HepG2 (cell line): ENCODE measurements around the gene EPN3. TPM values are rescaled to one million over a fixed set of nuclear protein-coding genes. Genes with fewer than 3 reads are reported as not detected.

Experiments used
- ARNT2 ChIP-seq: sonication (generic); formaldehyde crosslinking; IDR thresholded peaks from 2 replicates; pipeline ENCODE4 v1.8.0; 2022; ENCODE audit warnings: mild to moderate bottlenecking, low read depth, missing genetic modification reagents, moderate library complexity
- ATF1 ChIP-seq: IDR thresholded peaks from 2 replicates; pipeline ENCODE4 v1.6.1; 2016; ENCODE audit warnings: mild to moderate bottlenecking, control low read depth
- GFI1 ChIP-seq: sonication (generic); formaldehyde crosslinking; IDR thresholded peaks from 2 replicates; pipeline ENCODE4 v1.5.0; 2020; ENCODE audit warnings: missing genetic modification reagents, mild to moderate bottlenecking, borderline replicate concordance
- NR2F6 ChIP-seq, 2 experiments: IDR thresholded peaks; 2 replicates each; pipeline ENCODE4 v1.6.1; 2016; ENCODE audit warnings: antibody characterized with exemption in 1 of 2, mild to moderate bottlenecking in 1 of 2
- ZNF121 ChIP-seq: sonication (generic); formaldehyde crosslinking; IDR thresholded peaks from 2 replicates; pipeline ENCODE4 v1.5.0; 2020; ENCODE audit warnings: mild to moderate bottlenecking, missing genetic modification reagents
- ZNF230 ChIP-seq: sonication (generic); formaldehyde crosslinking; IDR thresholded peaks from 2 replicates; pipeline ENCODE4 v1.4.0; 2020; ENCODE audit warnings: mild to moderate bottlenecking, missing genetic modification reagents
- ZSCAN29 ChIP-seq: sonication (generic); formaldehyde crosslinking; conservative IDR thresholded peaks from 2 replicates; pipeline ENCODE4 v1.4.0; 2020; ENCODE audit warnings: mild to moderate bottlenecking, missing genetic modification reagents
- polyA plus RNA-seq, 8 experiments: library from polyadenylated mRNA; depleted of rRNA in 3 of 8; stranded (reverse) in 7 of 8; unstranded in 1 of 8; fragments of >200 nt; fragmentation: Illumina TruSeq in 4 of 8; extraction: Trizol in 4 of 8; gene quantifications; 2 replicates each; pipeline versions ENCODE4 v1.2.1 to v1.2.3, GENCODE V29; 2011 to 2016; ENCODE audit warnings: low read depth in 4 of 8, missing spikeins in 1 of 8, mixed read lengths in 1 of 8; ENCODE audit not compliant: insufficient read depth in 1 of 8
- total RNA-seq, 5 experiments: library from RNA; depleted of rRNA; stranded (reverse); fragments of >200 nt; fragmentation: Illumina TruSeq; extraction: Trizol; gene quantifications; 2 replicates each; pipeline ENCODE4 v1.2.3, GENCODE V29; 2016; ENCODE audit warnings: low read depth in 1 of 5
- TF ChIP-seq, protein P1 (sequence below): sonication (generic); formaldehyde crosslinking; IDR thresholded peaks from 2 replicates; pipeline ENCODE4 v1.4.0; 2020; ENCODE audit warnings: mild to moderate bottlenecking, missing genetic modification reagents
- TF ChIP-seq, protein P2 (sequence below): IDR thresholded peaks from 2 replicates; pipeline ENCODE4 v1.6.1; 2016; ENCODE audit warnings: low read depth
- TF ChIP-seq, protein P3 (sequence below): sonication (generic); formaldehyde crosslinking; IDR thresholded peaks from one replicate; pipeline ENCODE4 v1.5.1; 2020; ENCODE audit warnings: mild to moderate bottlenecking, missing genetic modification reagents; ENCODE audit errors: not compliant biosample characterization
- TF ChIP-seq, protein P4 (sequence below): sonication (generic); formaldehyde crosslinking; IDR thresholded peaks from 2 replicates; pipeline ENCODE4 v1.8.1; 2023; ENCODE audit warnings: mild to moderate bottlenecking, inconsistent platforms, moderate library complexity, missing genetic modification reagents, borderline replicate concordance
- TF ChIP-seq, protein P5 (sequence below): sonication (generic); formaldehyde crosslinking; IDR thresholded peaks from 2 replicates; pipeline ENCODE4 v1.5.1; 2020; ENCODE audit warnings: mild to moderate bottlenecking, missing genetic modification reagents, borderline replicate concordance
- TF ChIP-seq, protein P6 (sequence below): sonication (generic); formaldehyde crosslinking; IDR thresholded peaks from 2 replicates; pipeline ENCODE4 v1.4.0; 2020; ENCODE audit warnings: mild to moderate bottlenecking, low read depth, missing genetic modification reagents

The EPN3 gene
- total and polyA plus RNA-seq, 2 of the 13 experiments (the other 11 are each of a cell fraction or from before 2014, with no cell fraction given) = 0.11 to 0.95 TPM

DNA sequence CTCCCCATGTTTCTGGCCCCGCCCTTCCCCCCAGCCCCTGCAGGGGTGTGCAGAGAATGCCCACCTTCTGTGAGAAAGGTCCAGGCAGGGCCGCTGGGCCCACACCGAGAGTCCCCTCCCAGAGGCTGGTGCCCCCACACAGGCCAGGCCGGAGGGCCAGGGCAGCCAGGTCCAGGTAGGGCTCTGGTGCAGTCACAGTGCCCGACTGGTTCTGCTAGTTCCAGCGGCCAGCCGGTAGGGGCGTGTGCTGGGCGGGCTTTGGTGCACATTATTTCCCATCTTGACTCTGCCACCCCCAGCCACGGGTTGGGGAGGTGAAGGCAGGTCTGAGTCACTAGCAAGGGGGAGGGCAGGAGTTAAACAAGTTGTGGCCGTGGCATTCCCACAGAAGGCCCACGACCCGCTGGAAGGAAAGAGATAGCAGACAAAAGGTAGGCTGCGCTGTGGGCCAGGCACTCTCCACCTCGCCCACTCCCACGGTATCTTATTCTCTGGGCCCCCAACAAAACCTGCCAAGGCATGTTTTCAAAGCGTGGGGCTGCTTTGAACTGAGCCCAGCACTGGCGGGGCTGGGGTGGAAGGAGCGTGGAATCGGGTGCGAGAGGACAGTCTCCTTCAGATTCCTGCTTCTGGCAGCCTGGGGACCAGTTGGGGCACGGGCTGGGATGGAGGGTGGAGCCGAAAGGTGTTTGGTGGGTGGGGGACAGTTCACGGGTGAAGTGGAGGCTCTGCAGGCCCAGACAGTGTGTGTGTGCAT, 1.9 kb downstream of the EPN3 start (continued):
- TF ChIP-seq, protein P1, sequence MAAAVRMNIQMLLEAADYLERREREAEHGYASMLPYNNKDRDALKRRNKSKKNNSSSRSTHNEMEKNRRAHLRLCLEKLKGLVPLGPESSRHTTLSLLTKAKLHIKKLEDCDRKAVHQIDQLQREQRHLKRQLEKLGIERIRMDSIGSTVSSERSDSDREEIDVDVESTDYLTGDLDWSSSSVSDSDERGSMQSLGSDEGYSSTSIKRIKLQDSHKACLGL (CRISPR knock-in tag) = no peak
- TF ChIP-seq, protein P2, sequence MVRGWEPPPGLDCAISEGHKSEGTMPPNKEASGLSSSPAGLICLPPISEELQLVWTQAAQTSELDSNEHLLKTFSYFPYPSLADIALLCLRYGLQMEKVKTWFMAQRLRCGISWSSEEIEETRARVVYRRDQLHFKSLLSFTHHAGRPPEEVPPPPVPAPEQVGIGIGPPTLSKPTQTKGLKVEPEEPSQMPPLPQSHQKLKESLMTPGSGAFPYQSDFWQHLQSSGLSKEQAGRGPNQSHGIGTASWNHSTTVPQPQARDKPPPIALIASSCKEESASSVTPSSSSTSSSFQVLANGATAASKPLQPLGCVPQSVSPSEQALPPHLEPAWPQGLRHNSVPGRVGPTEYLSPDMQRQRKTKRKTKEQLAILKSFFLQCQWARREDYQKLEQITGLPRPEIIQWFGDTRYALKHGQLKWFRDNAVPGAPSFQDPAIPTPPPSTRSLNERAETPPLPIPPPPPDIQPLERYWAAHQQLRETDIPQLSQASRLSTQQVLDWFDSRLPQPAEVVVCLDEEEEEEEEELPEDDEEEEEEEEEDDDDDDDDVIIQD (CRISPR knock-in tag) = no peak
- TF ChIP-seq ZSCAN29 (CRISPR knock-in tag) = no peak
- TF ChIP-seq, protein P3, sequence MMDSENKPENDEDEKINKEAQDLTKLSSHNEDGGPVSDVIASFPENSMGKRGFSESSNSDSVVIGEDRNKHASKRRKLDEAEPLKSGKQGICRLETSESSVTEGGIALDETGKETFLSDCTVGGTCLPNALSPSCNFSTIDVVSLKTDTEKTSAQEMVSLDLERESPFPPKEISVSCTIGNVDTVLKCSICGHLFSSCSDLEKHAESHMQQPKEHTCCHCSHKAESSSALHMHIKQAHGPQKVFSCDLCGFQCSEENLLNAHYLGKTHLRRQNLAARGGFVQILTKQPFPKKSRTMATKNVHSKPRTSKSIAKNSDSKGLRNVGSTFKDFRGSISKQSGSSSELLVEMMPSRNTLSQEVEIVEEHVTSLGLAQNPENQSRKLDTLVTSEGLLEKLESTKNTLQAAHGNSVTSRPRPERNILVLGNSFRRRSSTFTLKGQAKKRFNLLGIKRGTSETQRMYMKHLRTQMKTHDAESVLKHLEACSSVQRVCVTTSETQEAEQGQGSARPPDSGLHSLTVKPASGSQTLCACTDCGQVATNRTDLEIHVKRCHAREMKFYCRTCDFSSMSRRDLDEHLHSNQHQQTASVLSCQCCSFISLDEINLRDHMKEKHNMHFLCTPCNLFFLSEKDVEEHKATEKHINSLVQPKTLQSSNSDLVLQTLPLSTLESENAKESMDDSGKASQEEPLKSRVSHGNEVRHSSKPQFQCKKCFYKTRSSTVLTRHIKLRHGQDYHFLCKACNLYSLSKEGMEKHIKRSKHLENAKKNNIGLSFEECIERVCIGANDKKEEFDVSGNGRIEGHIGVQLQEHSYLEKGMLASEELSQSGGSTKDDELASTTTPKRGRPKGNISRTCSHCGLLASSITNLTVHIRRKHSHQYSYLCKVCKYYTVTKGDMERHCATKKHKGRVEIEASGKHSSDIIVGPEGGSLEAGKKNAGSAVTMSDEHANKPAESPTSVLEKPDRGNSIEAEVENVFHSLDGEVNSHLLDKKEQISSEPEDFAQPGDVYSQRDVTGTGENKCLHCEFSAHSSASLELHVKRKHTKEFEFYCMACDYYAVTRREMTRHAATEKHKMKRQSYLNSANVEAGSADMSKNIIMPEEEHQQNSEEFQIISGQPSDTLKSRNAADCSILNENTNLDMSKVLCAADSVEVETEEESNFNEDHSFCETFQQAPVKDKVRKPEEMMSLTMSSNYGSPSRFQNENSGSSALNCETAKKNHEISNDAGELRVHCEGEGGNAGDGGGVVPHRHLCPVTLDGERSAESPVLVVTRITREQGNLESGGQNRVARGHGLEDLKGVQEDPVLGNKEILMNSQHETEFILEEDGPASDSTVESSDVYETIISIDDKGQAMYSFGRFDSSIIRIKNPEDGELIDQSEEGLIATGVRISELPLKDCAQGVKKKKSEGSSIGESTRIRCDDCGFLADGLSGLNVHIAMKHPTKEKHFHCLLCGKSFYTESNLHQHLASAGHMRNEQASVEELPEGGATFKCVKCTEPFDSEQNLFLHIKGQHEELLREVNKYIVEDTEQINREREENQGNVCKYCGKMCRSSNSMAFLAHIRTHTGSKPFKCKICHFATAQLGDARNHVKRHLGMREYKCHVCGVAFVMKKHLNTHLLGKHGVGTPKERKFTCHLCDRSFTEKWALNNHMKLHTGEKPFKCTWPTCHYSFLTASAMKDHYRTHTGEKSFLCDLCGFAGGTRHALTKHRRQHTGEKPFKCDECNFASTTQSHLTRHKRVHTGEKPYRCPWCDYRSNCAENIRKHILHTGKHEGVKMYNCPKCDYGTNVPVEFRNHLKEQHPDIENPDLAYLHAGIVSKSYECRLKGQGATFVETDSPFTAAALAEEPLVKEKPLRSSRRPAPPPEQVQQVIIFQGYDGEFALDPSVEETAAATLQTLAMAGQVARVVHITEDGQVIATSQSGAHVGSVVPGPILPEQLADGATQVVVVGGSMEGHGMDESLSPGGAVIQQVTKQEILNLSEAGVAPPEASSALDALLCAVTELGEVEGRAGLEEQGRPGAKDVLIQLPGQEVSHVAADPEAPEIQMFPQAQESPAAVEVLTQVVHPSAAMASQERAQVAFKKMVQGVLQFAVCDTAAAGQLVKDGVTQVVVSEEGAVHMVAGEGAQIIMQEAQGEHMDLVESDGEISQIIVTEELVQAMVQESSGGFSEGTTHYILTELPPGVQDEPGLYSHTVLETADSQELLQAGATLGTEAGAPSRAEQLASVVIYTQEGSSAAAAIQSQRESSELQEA = peak; percentile 37
- TF ChIP-seq ZNF121 (CRISPR knock-in tag) = peak; percentile 93
- TF ChIP-seq, protein P4, sequence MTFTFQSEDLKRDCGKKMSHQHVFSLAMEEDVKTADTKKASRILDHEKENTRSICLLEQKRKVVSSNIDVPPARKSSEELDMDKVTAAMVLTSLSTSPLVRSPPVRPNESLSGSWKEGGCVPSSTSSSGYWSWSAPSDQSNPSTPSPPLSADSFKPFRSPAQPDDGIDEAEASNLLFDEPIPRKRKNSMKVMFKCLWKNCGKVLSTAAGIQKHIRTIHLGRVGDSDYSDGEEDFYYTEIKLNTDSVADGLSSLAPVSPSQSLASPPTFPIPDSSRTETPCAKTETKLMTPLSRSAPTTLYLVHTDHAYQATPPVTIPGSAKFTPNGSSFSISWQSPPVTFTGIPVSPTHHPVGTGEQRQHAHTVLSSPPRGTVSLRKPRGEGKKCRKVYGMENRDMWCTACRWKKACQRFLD (CRISPR knock-in tag) = no peak
- TF ChIP-seq GFI1 (CRISPR knock-in tag) = peak; percentile 44; the same call in 1 of the 2 replicates
- TF ChIP-seq, protein P5, sequence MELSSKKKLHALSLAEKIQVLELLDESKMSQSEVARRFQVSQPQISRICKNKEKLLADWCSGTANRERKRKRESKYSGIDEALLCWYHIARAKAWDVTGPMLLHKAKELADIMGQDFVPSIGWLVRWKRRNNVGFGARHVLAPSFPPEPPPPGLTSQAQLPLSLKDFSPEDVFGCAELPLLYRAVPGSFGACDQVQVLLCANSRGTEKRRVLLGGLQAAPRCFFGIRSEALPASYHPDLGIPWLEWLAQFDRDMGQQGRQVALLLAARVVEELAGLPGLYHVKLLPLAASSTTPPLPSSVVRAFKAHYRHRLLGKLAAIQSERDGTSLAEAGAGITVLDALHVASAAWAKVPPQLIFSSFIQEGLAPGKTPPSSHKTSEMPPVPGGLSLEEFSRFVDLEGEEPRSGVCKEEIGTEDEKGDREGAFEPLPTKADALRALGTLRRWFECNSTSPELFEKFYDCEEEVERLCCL (CRISPR knock-in tag) = no peak
- TF ChIP-seq, protein P6, sequence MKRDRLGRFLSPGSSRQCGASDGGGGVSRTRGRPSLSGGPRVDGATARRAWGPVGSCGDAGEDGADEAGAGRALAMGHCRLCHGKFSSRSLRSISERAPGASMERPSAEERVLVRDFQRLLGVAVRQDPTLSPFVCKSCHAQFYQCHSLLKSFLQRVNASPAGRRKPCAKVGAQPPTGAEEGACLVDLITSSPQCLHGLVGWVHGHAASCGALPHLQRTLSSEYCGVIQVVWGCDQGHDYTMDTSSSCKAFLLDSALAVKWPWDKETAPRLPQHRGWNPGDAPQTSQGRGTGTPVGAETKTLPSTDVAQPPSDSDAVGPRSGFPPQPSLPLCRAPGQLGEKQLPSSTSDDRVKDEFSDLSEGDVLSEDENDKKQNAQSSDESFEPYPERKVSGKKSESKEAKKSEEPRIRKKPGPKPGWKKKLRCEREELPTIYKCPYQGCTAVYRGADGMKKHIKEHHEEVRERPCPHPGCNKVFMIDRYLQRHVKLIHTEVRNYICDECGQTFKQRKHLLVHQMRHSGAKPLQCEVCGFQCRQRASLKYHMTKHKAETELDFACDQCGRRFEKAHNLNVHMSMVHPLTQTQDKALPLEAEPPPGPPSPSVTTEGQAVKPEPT (CRISPR knock-in tag) = 0 out of 2 replicates have a peak, but pooled peaks have one; percentile 41
- no peak for TF ChIP-seq NR2F6 (IDR thresholded peaks at IDR 0.05)
- TF ChIP-seq NR2F6 (CRISPR knock-in tag; IDR thresholded peaks at IDR 0.05) = no peak
- TF ChIP-seq ATF1 = no peak
- no peak for TF ChIP-seq ZNF230 (CRISPR knock-in tag)
- TF ChIP-seq ARNT2 (CRISPR knock-in tag) = no peak
